Measurements from ENCODE around the gene KCNJ6. TPM values are rescaled to one million over a fixed set of nuclear protein-coding genes. Genes with fewer than 3 reads are reported as not detected.

Gene KCNJ6
- total and polyA plus RNA-seq, 9 of the 15 experiments (the other 6 are each of a cell fraction or from before 2014, with no cell fraction given): 0.06 to 0.21 (median 0.13) TPM; not detected in 1

DNA sequence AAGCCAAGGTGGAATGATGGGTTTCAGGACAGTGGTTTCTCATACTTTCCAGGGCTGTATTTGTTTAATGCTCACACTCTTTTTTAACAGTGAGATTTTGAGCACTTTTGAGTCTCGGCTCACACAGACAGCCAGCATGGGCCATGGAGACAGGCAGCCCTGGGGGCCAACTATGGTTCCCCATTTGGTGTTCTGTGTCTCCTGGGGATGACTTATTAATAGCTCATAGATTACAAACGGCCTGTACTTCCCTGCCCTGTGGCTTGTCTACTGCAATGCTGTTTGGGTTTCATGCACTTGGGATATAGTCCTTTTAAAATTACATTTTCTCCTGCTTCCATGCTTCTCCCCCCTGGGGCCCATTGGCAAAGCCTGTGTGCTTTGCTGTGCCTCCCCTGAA lies 178.3 kb downstream of the KCNJ6 start (continued):
- TF ChIP-seq ETV5 (CRISPR knock-in tag; IDR thresholded peaks at IDR 0.05; ENCODE audit: low read depth): no peak
- TF ChIP-seq TCF3 (CRISPR knock-in tag; IDR thresholded peaks at IDR 0.05): no peak
- no peak for TF ChIP-seq DEAF1 (CRISPR knock-in tag; IDR thresholded peaks at IDR 0.05)
- no peak for TF ChIP-seq TRIM28 (IDR thresholded peaks at IDR 0.05)
- TF ChIP-seq HNRNPH1 (optimal IDR thresholded peaks at IDR 0.05; ENCODE audit: low read depth, low read length): no peak
- no peak for TF ChIP-seq POLR2B (IDR thresholded peaks at IDR 0.05; ENCODE audit: low read depth, partially characterized antibody)
- TF ChIP-seq ZNF699 (CRISPR knock-in tag; IDR thresholded peaks at IDR 0.05; ENCODE audit: insufficient replicate concordance): no peak

DNA sequence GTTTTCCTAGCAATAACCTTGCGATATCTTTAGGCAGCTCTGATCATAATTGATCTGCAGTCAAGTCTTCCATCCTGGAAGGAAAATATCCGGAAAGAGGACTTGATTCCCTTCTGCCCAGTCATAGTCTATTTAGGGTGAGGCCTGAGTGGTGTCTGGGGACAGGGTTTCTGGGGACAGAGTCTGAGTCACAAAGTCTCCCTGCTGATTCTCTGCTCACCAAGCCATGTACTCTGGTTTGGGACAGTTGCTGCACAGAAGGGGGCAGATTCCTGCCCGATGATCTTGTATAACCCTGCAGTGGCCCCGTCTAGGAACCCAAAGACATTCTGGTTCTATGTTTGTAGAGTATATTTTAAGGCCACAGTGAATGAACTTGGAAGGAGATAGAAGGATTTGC lies 178.8 kb downstream of the KCNJ6 start:
- Histone ChIP-seq H3K9me1 (ENCODE audit: control insufficient read depth, insufficient read depth, low read length) (no peaks in the 10 kb centered on the region), H3K36me3 (ENCODE audit: control insufficient read depth, insufficient read depth, low read length) (no peaks in the 10 kb centered on the region), H3K79me2 (ENCODE audit: control insufficient read depth, insufficient read depth, low read length) (no peaks in the 10 kb centered on the region), H3K9ac (ENCODE audit: insufficient read depth in 1 of 2, low read depth in 2 of 2, low read length in 2 of 2) (no peak overlapping the region), H3K4me2 (ENCODE audit: insufficient read depth, low read length) (no peak overlapping the region), H3K27ac (ENCODE audit: extremely low read depth, low read depth, low read length) (no peak overlapping the region), H2AFZ (ENCODE audit: low read depth, low read length) (no peak overlapping the region), H3K27me3 (ENCODE audit: control insufficient read depth in 2 of 2, insufficient read depth in 2 of 2, low read length in 2 of 2) (peaks cover 20 to 29% of the 10 kb centered on the region in 2 experiments), H4K20me1 (replicated peaks; ENCODE audit: control insufficient read depth, insufficient read depth, low read length) (no peaks in the 10 kb centered on the region; the same call in 1 of the 2 replicates), H3K4me1 (replicated peaks in 1 of 2; ENCODE audit: control insufficient read depth in 2 of 2, insufficient read depth in 2 of 2, low read length in 2 of 2) (no peaks in the 10 kb centered on the region), H3K4me3 (no peak overlapping the region), H3K9me3 (replicated peaks; ENCODE audit: control insufficient read depth, insufficient read depth, low read depth, low read length) (no peaks in the 10 kb centered on the region)
- POLR2A ChIA-PET: interaction anchor here (0.6 kb wide), 1 partner anchor 1562 kb away, joined by 3 read pairs; no protein-coding TSS in a partner anchor
- CTCF ChIA-PET (ENCODE audit: low intra/inter-chr PET ratio): no interaction called here
- intact Hi-C loops (cut with micrococcal nuclease) (no loop called here), in situ Hi-C loops (cut with MboI) (no loop called here)
- TF ChIP-seq ZNF445 (CRISPR knock-in tag; IDR thresholded peaks at IDR 0.05; ENCODE audit: low read depth) (no peak), NCOR1 (IDR thresholded peaks at IDR 0.05) (no peak), LARP7 (IDR thresholded peaks at IDR 0.05) (no peak), SMAD3 (CRISPR knock-in tag; conservative IDR thresholded peaks at IDR 0.05) (no peak), ZBTB26 (CRISPR knock-in tag; IDR thresholded peaks at IDR 0.05) (no peak), CBX3 (IDR thresholded peaks at IDR 0.05; ENCODE audit: borderline replicate concordance in 1 of 2, low read length in 2 of 2) (no peak), RBM22 (IDR thresholded peaks at IDR 0.05; ENCODE audit: low read depth, low read length, poor library complexity, severe bottlenecking) (no peak), FOXP1 (CRISPR knock-in tag; IDR thresholded peaks at IDR 0.05) (no peak), BDP1 (IDR thresholded peaks at IDR 0.05; ENCODE audit: insufficient read depth, insufficient read length) (no peak)
- TF ChIP-seq, protein P1, sequence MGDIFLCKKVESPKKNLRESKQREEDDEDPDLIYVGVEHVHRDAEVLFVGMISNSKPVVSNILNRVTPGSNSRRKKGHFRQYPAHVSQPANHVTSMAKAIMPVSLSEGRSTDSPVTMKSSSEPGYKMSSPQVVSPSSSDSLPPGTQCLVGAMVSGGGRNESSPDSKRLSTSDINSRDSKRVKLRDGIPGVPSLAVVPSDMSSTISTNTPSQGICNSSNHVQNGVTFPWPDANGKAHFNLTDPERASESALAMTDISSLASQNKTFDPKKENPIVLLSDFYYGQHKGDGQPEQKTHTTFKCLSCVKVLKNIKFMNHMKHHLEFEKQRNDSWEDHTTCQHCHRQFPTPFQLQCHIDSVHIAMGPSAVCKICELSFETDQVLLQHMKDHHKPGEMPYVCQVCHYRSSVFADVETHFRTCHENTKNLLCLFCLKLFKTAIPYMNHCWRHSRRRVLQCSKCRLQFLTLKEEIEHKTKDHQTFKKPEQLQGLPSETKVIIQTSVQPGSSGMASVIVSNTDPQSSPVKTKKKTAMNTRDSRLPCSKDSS (IDR thresholded peaks at IDR 0.05; ENCODE audit: low read depth, partially characterized antibody): no peak
- no peak for FAIRE-seq
- WGBS (ENCODE audit: insufficient coverage, low coverage, missing lambda C conversion rate): 3% methylated on average over 4 of the region's 4 CpGs
- DNase-seq (ENCODE audit: extremely low read depth in 1 of 4, low spot score in 3 of 4): no peak
- no TSS peak for BruUV-seq (replicated peaks)
- no peak for ATAC-seq

Data from K562 (cell line).